NB4 (cell line): ENCODE measurements around the gene LPXN.
A peak's percentile ranks its signal among the peaks of the same experiment; 100 is the strongest.

Experiments
- MYC ChIP-seq: IDR thresholded peaks from 2 replicates; pipeline ENCODE4 v1.6.1; 2011; ENCODE audit warnings: low read depth, low read length
- POLR2A ChIP-seq: IDR thresholded peaks from 2 replicates; pipeline ENCODE4 v1.6.1; 2011; ENCODE audit warnings: mild to moderate bottlenecking; ENCODE audit not compliant: insufficient read length; ENCODE audit errors: extremely low read depth
- TF ChIP-seq, protein P1 (sequence below): IDR thresholded peaks from one replicate; pipeline ENCODE4 v1.5.1; 2012; ENCODE audit warnings: low read depth, low read length
- TF ChIP-seq, protein P2 (sequence below): IDR thresholded peaks from 2 replicates; pipeline ENCODE4 v1.6.1; 2011; ENCODE audit warnings: low read depth, low read length

DNA sequence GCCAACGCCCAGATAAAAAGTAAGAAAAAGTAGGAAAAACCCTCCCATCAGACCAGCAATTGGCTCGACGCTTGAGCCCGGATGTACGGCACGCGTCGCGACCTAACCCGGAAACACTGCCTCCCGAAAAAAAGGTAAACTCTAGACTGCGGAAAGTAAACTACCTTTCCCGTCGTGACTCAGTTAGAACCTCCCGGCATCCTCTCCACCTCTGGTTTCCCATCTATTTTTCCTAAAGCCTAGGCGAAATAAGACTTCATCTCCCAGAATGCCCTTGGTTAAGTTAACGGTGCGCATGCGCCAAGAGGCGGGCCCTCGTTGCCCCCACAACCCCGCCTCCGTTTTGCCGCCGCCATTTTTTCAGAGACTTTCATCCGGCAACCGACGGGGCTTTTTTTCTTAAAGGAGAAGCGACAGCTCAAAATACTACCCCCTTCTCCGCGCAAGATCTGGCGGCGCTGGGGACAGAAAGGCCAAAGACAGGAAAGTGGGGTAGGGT is 2.5 kb upstream of the LPXN start:
- TF ChIP-seq, protein P1, sequence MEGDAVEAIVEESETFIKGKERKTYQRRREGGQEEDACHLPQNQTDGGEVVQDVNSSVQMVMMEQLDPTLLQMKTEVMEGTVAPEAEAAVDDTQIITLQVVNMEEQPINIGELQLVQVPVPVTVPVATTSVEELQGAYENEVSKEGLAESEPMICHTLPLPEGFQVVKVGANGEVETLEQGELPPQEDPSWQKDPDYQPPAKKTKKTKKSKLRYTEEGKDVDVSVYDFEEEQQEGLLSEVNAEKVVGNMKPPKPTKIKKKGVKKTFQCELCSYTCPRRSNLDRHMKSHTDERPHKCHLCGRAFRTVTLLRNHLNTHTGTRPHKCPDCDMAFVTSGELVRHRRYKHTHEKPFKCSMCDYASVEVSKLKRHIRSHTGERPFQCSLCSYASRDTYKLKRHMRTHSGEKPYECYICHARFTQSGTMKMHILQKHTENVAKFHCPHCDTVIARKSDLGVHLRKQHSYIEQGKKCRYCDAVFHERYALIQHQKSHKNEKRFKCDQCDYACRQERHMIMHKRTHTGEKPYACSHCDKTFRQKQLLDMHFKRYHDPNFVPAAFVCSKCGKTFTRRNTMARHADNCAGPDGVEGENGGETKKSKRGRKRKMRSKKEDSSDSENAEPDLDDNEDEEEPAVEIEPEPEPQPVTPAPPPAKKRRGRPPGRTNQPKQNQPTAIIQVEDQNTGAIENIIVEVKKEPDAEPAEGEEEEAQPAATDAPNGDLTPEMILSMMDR, result no peak
- TF ChIP-seq POLR2A (no peak), MYC (no peak; the same call in 1 of the 2 replicates)
- TF ChIP-seq, protein P2, sequence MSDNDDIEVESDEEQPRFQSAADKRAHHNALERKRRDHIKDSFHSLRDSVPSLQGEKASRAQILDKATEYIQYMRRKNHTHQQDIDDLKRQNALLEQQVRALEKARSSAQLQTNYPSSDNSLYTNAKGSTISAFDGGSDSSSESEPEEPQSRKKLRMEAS, result peak; percentile 52
